ENCODE measurements around the gene TUNAR.

- TF ChIP-seq CTCF (IDR thresholded peaks at IDR 0.05; ENCODE audit: low read depth, low read length) (no peak), POLR2A (IDR thresholded peaks at IDR 0.05; ENCODE audit: extremely low read depth, insufficient read length) (no peak), MYC (IDR thresholded peaks at IDR 0.05; ENCODE audit: low read depth, low read length) (no peak), MAX (IDR thresholded peaks at IDR 0.05; ENCODE audit: low read depth, low read length) (no peak)
Observed at GRCh38 chr14:95871531-95871930, 5.1 kb upstream of the TUNAR start.
